Bronchial epithelial cell (primary cell): ENCODE results near the gene HIVEP3. TPM values are rescaled to one million over a fixed set of nuclear protein-coding genes. Genes with fewer than 3 reads are reported as not detected.

Experiments
- DNase-seq: peaks from one replicate; pipeline ENCODE4 v3.0.0-alpha.2; 2010; ENCODE audit warnings: low read depth
- FAIRE-seq: peaks from 2 replicates; lab custom pipeline; 2011; peaks lifted over from hg19 to GRCh38; lab: Jason Lieb, UNC
- H3K27me3 ChIP-seq: 2 replicates; pipeline ENCODE4 v1.5.1; 2011; ENCODE audit warnings: low read length; ENCODE audit not compliant: control insufficient read depth, insufficient read depth
- H3K36me3 ChIP-seq: 2 replicates; pipeline ENCODE4 v1.5.1; 2011; ENCODE audit warnings: low read length; ENCODE audit not compliant: control insufficient read depth, insufficient read depth
- H3K4me3 ChIP-seq: 2 replicates; pipeline ENCODE4 v1.5.1; 2011; ENCODE audit warnings: mild to moderate bottlenecking, low read depth, low read length, control low read depth
- total RNA-seq: library from RNA; depleted of rRNA; stranded (reverse); fragments of >200 nt; gene quantifications from 2 replicates; pipeline ENCODE4 v1.2.1, GENCODE V29; 2014
- TF ChIP-seq, protein P1 (sequence below): IDR thresholded peaks from 2 replicates; pipeline ENCODE4 v1.5.1; 2011; ENCODE audit warnings: mild to moderate bottlenecking, moderate library complexity, low read length, control low read depth, inconsistent platforms; ENCODE audit not compliant: insufficient read depth, severe bottlenecking

HIVEP3 gene
- total RNA-seq, result under 0.01 and 0.26 TPM in 2 replicates

DNA sequence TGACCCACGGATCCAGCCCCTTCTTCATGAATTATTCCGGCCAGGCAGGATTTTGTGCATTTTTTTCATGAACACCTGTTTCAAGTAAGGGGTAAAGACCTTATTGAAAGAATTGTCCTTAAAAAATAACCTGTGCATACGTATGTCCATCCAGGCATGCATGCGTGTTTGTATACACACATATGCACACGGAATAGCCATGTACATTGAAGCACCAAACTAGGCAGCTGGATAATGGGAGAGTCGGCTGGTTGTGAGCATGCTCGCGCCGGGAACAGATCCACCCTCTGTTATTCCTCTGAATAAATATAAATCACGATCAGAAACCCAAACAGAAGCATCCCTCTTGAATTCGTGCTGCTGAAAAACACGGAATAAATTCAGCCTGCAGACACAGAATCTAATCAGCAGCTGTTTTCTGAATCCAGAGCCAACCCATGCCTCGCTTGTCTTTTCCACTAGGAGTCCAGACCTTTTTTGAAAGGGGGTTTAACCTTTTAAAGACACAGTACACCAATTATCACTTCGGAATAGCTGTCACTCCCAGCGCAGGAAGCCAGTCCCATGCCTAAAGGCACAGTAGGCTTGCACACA lies at the start of gene HIVEP3:
Gene HIVEP3, minus strand, starts transcription at position 473 of the 594 bp plus-strand sequence.
- DNase-seq, result no peak
- Histone ChIP-seq H3K4me3 (peak within 1 kb of the TSS; percentile 44), H3K36me3 (no peaks in the 10 kb centered on the region), H3K27me3 (no peaks in the 10 kb centered on the region)
- FAIRE-seq, result no peak
- TF ChIP-seq, protein P1, sequence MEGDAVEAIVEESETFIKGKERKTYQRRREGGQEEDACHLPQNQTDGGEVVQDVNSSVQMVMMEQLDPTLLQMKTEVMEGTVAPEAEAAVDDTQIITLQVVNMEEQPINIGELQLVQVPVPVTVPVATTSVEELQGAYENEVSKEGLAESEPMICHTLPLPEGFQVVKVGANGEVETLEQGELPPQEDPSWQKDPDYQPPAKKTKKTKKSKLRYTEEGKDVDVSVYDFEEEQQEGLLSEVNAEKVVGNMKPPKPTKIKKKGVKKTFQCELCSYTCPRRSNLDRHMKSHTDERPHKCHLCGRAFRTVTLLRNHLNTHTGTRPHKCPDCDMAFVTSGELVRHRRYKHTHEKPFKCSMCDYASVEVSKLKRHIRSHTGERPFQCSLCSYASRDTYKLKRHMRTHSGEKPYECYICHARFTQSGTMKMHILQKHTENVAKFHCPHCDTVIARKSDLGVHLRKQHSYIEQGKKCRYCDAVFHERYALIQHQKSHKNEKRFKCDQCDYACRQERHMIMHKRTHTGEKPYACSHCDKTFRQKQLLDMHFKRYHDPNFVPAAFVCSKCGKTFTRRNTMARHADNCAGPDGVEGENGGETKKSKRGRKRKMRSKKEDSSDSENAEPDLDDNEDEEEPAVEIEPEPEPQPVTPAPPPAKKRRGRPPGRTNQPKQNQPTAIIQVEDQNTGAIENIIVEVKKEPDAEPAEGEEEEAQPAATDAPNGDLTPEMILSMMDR, result peak; percentile 12

DNA sequence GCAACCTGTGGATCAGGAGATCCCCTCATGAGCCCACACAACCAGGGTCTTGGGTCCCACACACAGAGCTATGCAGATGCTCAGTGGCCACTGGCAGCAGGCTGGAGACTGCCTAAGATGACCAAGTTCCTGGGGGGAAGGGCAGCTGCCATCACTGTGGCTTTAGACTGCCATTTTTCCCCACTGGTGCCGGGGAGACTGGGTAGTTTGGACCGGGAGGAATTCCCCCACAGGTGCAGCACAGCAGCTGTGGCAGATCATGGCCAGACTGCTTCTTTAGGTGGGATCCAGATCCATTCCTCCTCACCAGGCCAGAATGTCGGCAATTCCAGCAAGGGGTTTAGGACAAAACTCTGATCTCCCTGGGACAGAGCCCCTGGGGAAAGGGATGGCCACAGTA lies 45.7 kb upstream of the HIVEP3 start:
- Histone ChIP-seq H3K4me3 (no peak overlapping the region), H3K27me3 (no peaks in the 10 kb centered on the region), H3K36me3 (no peaks in the 10 kb centered on the region)
- FAIRE-seq (no peak), DNase-seq (no peak)
- TF ChIP-seq, protein P1, result no peak

DNA sequence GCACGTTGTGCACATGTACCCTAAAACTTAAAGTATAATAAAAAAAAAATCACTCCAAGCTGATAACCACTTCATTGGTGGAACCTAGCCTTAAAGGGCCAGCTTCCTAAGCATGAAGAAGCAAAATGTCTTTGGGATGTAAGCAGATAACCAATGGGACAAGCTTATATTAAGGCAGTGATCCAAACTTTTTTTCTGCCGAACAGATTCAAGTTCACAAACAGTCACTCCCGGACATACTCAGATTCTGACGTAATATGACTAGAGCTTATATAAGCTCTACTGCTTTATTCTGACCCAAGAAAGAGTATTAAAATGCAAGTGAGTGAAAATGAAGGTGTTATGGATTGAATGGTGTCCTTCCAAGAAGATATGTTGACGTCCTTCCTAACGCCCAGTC lies 44.9 kb upstream of the HIVEP3 start:
- Histone ChIP-seq H3K36me3 (no peaks in the 10 kb centered on the region), H3K4me3 (no peak overlapping the region), H3K27me3 (no peaks in the 10 kb centered on the region)
- FAIRE-seq, result no peak
- DNase-seq, result no peak
- TF ChIP-seq, protein P1, result no peak

DNA sequence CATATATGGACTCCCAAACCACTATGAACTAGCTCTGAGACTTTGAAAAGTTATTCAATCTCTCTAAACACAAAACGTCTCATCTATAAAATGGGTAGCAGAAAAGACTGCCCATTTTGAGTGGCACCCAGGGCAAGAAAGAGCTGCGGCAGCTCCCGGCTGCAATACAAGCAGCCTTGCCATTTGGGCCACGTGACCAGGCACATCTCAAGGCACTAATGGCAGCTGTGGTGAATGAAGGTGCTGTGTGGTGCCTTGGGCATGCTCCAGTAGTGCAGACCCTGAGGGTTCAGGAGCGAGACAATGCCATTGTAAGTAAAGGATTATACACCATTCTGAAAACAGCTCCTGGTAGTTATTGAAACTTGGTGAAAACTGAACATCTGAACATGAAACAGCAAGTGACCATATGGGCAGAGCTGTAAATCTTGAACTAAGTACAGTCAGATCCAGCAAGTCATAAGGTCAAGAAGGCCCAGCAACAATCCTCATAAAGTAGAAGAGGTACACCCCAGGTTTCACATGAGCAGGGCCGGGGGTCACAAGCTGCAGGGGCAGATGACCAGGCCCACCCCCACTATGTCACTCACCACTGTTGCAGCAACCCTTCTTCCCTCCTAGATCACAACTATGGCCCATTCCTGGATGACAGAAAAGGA lies 39.4 kb upstream of the HIVEP3 start:
- FAIRE-seq, result peak; percentile 68
- Histone ChIP-seq H3K36me3 (no peaks in the 10 kb centered on the region), H3K4me3 (no peak overlapping the region), H3K27me3 (no peaks in the 10 kb centered on the region)
- DNase-seq, result no peak
- TF ChIP-seq, protein P1, result no peak

DNA sequence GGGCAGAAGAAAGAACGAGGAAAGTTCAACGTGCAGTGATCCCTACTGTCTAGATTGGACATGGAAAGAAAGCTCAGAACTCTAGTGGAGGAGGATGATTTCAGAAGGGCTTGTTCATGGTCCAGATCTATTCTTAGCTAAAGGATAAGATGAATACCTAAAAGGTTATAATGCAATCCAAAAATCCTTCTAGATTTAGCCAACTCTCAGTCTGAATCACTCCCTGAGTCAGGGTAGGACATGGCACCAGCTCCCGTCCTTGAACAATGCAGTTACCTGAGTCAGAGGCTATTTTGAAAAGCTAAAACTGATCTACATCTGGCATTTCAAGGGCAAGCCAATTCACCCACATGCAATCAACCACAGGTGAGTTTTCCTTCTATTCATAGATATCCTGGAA lies 38.8 kb upstream of the HIVEP3 start:
- peak; percentile 60 for FAIRE-seq
- Histone ChIP-seq H3K36me3 (no peaks in the 10 kb centered on the region), H3K4me3 (no peak overlapping the region), H3K27me3 (no peaks in the 10 kb centered on the region)
- TF ChIP-seq, protein P1, result no peak
- DNase-seq, result peak; percentile 96
